Right forelimb (tissue), 1 donor: ENCODE measurements around the gene TDRD5.
"Not testable (repeated sequence)": the region's sequence is repeated elsewhere in the genome, so short reads cannot be mapped to it uniquely, and the experiment has no call there.

Source experiments
- DNase-seq: peaks from one replicate; pipeline ENCODE4 v3.0.0-alpha.2; 2018

Gene TDRD5

DNA sequence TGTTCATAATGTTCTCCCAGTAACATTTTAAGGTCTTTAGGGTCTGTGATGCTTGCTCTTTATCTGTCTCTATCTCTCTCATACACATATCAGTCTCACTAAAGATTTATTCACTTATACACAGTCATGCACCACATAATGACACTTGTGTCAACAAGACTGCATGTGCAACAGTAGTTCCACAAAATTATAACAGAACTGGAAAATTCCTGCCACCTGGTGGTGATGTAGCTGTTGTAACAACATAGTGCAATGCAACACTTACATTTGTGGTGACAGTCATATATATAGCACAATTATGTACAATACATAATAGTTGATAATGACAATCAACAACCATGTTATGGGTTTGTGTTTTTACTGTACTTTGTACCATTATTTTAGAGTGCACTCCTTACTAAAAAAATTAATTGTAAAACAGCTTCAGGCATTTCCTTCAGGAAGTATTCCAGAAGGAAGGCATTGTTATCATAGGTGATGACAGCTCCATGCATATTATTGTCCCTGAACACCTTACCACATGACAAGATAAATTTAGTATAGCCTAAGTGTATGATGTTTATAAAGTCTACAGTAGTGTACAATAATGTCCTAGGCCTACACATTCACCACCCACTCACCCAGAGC lies 8.1 kb downstream of the TDRD5 start:
- no peak for DNase-seq

GRCh38 chr1:179601093-179601492 lies 9.5 kb downstream of the TDRD5 start:
- DNase-seq: no peak

- DNase-seq: no peak
These were observed 20.7 kb downstream of the TDRD5 start for GRCh38 chr1:179612361-179612760.

GRCh38 chr1:179630719-179631118 lies 39.1 kb downstream of the TDRD5 start:
- DNase-seq: no peak

DNA sequence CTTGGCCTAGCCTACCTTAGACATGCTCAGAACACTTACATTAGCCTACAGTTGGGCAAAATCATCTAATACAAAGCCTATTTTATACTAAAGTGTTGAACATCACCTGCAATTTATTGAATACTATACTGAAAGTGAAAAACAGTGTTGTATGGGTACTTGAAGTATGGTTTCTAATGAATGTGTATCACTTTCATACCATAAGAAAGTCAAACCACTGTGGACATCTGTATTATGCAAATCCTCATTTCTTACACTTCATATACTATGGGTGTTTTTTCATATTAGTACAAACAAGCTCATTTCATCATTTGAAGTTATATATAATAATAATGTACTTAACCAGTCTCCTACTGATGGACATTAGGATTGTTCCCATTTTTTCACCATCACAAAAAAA lies 41.2 kb downstream of the TDRD5 start:
- DNase-seq: no peak

DNA sequence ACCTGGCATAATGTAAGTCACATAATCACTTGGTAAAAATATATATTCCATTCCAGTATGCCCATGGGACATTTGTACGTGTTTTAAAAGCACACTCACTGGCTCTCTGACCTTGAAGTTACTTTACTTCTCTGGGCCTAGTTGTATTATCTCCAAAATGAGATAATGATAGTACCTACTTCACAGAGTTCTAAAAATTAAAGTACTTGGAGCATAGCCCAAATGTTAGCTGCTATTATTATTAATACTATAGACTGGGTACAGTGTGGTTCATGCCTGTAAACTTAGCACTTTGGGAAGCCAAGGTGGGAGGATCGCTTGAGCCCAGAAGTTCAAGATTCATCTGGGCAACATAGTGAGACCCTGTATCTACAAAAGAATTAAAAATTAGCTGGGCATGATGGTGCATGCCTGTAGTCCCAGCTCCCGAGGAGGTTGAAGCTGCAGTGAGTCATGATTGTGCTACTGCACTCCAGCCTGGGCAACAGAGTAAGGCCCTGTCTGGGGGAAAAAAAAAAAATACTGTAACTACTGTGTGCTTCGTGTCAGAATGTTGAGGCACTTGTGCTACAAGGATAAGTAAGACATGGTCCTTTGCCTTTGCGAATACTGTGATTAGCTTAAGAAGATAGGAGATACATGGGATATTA lies 45.7 kb downstream of the TDRD5 start:
- DNase-seq: no peak

DNA sequence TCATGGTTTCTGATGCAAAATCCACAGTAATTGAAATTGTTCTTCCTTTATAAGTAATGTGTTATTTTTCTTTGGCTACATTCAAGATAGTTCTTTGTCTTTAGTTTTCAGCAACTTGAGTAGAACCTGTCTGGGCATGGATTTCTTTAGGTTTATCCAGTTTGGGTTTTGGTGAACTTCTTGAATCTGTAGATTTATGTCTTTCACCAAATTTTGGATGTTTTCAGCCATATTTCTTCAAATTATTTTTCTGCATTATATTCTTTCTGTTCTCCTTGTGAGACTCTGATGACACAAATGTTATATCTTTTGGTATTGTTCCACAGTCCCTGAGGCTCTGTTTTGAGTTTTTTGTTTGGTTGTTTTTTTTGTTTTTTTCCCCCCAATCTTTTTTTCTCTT lies 69.4 kb downstream of the TDRD5 start:
- DNase-seq: no peak

DNA sequence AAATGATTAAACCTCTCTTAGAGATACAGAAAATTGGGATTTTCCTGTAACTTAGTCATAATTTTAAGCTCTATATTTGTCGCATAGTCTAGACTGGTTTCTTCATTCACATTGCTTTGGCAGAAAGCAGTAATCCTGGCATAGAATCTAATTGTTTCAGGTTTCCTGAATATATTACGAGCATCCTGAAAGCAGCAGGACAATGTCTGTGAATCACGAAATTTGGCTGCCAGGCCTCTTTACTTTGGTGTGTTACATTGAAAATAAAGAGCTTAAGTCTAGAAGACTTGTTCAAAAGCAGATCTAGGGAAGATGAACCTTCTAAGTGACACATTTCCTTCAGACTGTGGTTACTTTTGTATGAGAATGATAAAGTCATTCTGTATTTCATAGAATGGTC lies 72.2 kb downstream of the TDRD5 start:
- no peak for DNase-seq

DNA sequence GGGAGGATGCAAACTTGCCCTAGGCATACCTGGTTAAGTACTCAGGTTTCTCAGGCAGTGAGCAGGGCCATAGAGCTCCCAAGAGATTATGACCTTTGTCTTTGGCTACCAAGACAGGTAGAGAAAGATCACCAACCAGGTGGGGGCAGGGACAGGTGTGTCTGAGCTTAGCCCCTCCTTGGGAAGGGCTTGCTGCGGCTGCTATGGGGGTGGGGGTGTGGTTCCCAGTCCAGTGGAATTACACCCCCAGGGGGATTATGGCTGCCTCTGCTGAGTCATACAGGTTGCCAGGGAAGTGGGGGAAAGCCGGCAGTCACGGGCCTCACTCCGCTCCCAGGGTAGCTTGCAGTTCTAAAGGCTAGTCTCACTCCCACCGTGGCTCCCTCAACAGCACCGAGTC lies 86.2 kb downstream of the TDRD5 start:
- DNase-seq: no peak

GRCh38 chr1:179694530-179694929 lies 102.9 kb downstream of the TDRD5 start:
- DNase-seq: not testable (repeated sequence)

DNA sequence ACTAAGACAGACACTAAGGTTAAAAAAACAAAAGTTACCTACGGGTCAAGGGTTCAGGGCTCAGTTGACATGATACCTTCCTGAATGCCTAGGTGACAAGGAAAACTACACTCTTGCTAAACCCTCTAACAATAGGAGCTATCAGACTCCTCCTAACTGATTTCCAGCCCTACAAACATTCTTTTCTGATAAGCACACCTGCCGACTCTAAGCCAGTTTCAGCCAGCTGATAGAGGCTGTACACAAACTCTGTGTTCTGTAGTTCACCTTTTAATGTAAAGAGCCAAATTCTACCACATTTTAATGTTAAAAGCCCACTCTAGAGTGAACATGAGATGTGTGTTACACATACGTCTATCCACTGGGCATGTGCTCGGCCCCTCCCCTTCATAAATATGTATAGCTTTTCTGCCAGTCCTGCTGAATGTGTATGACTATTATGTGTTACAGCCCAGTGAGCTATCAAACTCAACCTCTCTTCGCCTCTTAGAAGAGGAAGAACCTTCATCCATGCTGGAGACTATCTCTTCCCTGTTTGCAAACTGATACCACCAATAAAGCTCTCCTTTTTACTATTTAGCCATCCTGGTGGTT lies 111.4 kb downstream of the TDRD5 start:
- DNase-seq: no peak

GRCh38 chr1:179706339-179706941 lies 114.8 kb downstream of the TDRD5 start:
- peak; percentile 78 for DNase-seq

- DNase-seq: no peak
These were observed 115.8 kb downstream of the TDRD5 start for GRCh38 chr1:179707406-179707805.

GRCh38 chr1:179708434-179709195 lies 117.0 kb downstream of the TDRD5 start:
- DNase-seq: no peak

GRCh38 chr1:179709841-179710329 lies 118.3 kb downstream of the TDRD5 start:
- peak; percentile 49 for DNase-seq

DNA sequence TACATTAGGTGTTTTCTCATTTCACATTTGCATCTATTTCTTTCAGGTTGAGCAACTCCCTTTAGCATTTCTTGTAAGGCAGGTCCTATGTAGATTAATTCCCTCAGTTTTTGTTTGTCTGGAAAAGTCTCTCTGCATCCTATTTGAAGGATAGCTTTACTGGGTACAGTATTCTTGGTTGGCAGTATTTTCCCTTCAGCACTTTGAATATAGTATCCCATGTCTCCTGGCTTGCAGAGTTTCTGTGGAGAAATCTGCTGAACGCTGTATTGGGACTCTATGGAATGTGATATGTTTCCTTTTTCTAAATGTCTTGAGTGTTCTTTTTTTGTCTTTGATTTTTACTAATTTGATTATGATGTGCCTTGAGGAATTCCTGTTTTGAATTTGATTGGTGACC lies 122.5 kb downstream of the TDRD5 start:
- DNase-seq: no peak

GRCh38 chr1:179714623-179715022 lies 123.0 kb downstream of the TDRD5 start:
- DNase-seq: no peak

GRCh38 chr1:179719272-179719671 lies 127.6 kb downstream of the TDRD5 start:
- no peak for DNase-seq

DNA sequence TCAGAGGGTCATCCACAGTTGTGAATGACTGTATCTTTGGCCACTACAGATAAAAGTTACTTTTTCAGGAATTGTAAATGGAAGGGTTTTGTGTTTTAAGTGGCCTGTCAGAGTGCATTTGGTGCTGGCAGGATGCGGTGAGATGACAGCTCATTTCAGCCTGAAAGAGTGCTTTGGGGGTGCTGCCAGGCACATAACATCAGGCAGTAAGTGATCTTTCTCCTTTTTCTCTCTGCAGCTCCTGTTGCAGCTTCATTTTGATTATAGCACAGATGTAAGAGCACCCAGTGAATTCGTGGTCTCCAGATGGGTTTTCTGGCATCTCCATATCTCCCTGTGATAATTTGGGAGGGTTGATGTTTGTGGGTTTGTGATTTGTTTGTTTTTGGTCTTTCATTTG lies 136.6 kb downstream of the TDRD5 start:
- no peak for DNase-seq

- no peak for DNase-seq
These were observed 138.2 kb downstream of the TDRD5 start for GRCh38 chr1:179729881-179730280.

- no peak for DNase-seq
These were observed 140.0 kb downstream of the TDRD5 start for GRCh38 chr1:179731643-179732042.
